ENCODE measurements around the gene BTBD2. TPM values are rescaled to one million over a fixed set of nuclear protein-coding genes. Genes with fewer than 3 reads are reported as not detected.

The BTBD2 gene
- total and polyA plus RNA-seq, 2 experiments from 2014 or later = 23.8 to 130 TPM

- peaks cover 7% of the 10 kb centered on the region; the same call in 2 of the 3 replicates for H3K4me1 Mint-ChIP-seq
- peaks cover 15% of the 10 kb centered on the region for H3K27me3 Mint-ChIP-seq (ENCODE audit: insufficient read depth, low read depth, poor library complexity)
- H3K9me3 Mint-ChIP-seq = no peaks in the 10 kb centered on the region
- no peak overlapping the region for H3K4me3 Mint-ChIP-seq
- H2AFZ ChIP-seq = no peak overlapping the region
- DNase-seq (ENCODE audit: low spot score) = no peak
- H3F3A ChIP-seq (replicated peaks; ENCODE audit: low read depth) = peaks cover 14% of the 10 kb centered on the region; the same call in 1 of the 2 replicates
- H3K36me3 Mint-ChIP-seq (ENCODE audit: low read depth) = peaks cover 4% of the 10 kb centered on the region; the same call in 2 of the 3 replicates
- H3K4me2 ChIP-seq = no peak overlapping the region
- no peak for ATAC-seq
- H3K36me3 ChIP-seq (ENCODE audit: insufficient read depth) = no peaks in the 10 kb centered on the region; the same call in 1 of the 2 replicates
- H3K4me1 ChIP-seq (ENCODE audit: insufficient read depth) = peaks cover 12% of the 10 kb centered on the region
- peaks cover 29% of the 10 kb centered on the region for H3K79me2 ChIP-seq (replicated peaks; ENCODE audit: insufficient read depth)
- H4K20me1 ChIP-seq (replicated peaks; ENCODE audit: insufficient read depth) = peaks cover 10% of the 10 kb centered on the region
- no peak overlapping the region for H3K27ac Mint-ChIP-seq
- no peak overlapping the region for H3K4me3 ChIP-seq
- no peaks in the 10 kb centered on the region for H3K9me2 ChIP-seq (ENCODE audit: insufficient read depth)
- TF ChIP-seq STAT1 (IDR thresholded peaks at IDR 0.05; ENCODE audit: unreplicated experiment) (no peak), CREB1 (CRISPR knock-in tag; IDR thresholded peaks at IDR 0.05; ENCODE audit: low read depth) (no peak), JUNB (IDR thresholded peaks at IDR 0.05; ENCODE audit: unreplicated experiment) (no peak), ZNF331 (CRISPR knock-in tag; IDR thresholded peaks at IDR 0.05; ENCODE audit: low read depth) (no peak), CTCF (conservative IDR thresholded peaks at IDR 0.05; ENCODE audit: low read depth in 2 of 2) (no peak), NANOG (IDR thresholded peaks at IDR 0.05; ENCODE audit: borderline replicate concordance) (no peak), REST (IDR thresholded peaks at IDR 0.05; ENCODE audit: unreplicated experiment) (no peak), EZH2phosphoT487 (IDR thresholded peaks at IDR 0.05; ENCODE audit: unreplicated experiment) (no peak), POLR2AphosphoS5 (IDR thresholded peaks at IDR 0.05; ENCODE audit: low read depth) (no peak), ZNF462 (CRISPR knock-in tag; IDR thresholded peaks at IDR 0.05) (no peak), EZH2 (IDR thresholded peaks at IDR 0.05; ENCODE audit: low read depth, unreplicated experiment) (no peak), ZNF114 (CRISPR knock-in tag; IDR thresholded peaks at IDR 0.05) (no peak)
- TF ChIP-seq, protein P1, sequence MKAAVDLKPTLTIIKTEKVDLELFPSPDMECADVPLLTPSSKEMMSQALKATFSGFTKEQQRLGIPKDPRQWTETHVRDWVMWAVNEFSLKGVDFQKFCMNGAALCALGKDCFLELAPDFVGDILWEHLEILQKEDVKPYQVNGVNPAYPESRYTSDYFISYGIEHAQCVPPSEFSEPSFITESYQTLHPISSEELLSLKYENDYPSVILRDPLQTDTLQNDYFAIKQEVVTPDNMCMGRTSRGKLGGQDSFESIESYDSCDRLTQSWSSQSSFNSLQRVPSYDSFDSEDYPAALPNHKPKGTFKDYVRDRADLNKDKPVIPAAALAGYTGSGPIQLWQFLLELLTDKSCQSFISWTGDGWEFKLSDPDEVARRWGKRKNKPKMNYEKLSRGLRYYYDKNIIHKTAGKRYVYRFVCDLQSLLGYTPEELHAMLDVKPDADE (IDR thresholded peaks at IDR 0.05) = no peak
- no peak overlapping the region for H3K27ac ChIP-seq (ENCODE audit: low read depth)
- no peaks in the 10 kb centered on the region for H3K27me3 ChIP-seq (ENCODE audit: insufficient read depth)
Observed at GRCh38 chr19:2047449-2048103, 32.1 kb upstream of the BTBD2 start.
